ENCODE results near the gene DST. TPM values are rescaled to one million over a fixed set of nuclear protein-coding genes. Genes with fewer than 3 reads are reported as not detected.
"Not testable (repeated sequence)": the region's sequence is repeated elsewhere in the genome, so short reads cannot be mapped to it uniquely, and the experiment has no call there.

DST gene
- total RNA-seq, 1 donor from 2014 or later, result 442 TPM

GRCh38 chr6:56499095-56499494, 143.6 kb downstream of the DST start:
- TF ChIP-seq EZH2 (IDR thresholded peaks at IDR 0.05; ENCODE audit: insufficient read depth, low read length) (no peak), CTCF (IDR thresholded peaks at IDR 0.05; ENCODE audit: insufficient read depth, low read depth, low read length) (no peak)
- Histone ChIP-seq H3K27me3 (ENCODE audit: insufficient read depth, low read length) (no peaks in the 10 kb centered on the region), H4K20me1 (ENCODE audit: insufficient read depth, low read length) (no peaks in the 10 kb centered on the region), H3K36me3 (ENCODE audit: insufficient read depth, low read length) (peaks cover 42% of the 10 kb centered on the region), H3K27ac (ENCODE audit: low read depth, low read length) (no peak overlapping the region), H3K9me3 (ENCODE audit: insufficient read depth, low read depth, low read length) (no peaks in the 10 kb centered on the region), H3K9ac (ENCODE audit: low read length) (no peak overlapping the region), H2AFZ (ENCODE audit: low read depth, low read length) (no peak overlapping the region), H3K4me3 (ENCODE audit: insufficient read depth, low read depth, low read length) (no peak overlapping the region), H3K4me1 (ENCODE audit: insufficient read depth, low read length) (no peaks in the 10 kb centered on the region), H3K4me2 (ENCODE audit: low read length) (no peak overlapping the region), H3K79me2 (ENCODE audit: insufficient read depth, low read length) (no peaks in the 10 kb centered on the region)
- DNase-seq (ENCODE audit: low read depth) (no peak), FAIRE-seq (no peak)
- no peaks in the 10 kb centered on the region for H3K9me3 Mint-ChIP-seq (ENCODE audit: unreplicated experiment)
- H3K27me3 Mint-ChIP-seq (ENCODE audit: low read depth, unreplicated experiment), result no peaks in the 10 kb centered on the region
- peaks cover 8% of the 10 kb centered on the region for H3K36me3 Mint-ChIP-seq (ENCODE audit: low read depth, unreplicated experiment)
- no peak overlapping the region for H3K4me3 Mint-ChIP-seq (ENCODE audit: unreplicated experiment)
- no peaks in the 10 kb centered on the region for H3K4me1 Mint-ChIP-seq (ENCODE audit: low read depth, unreplicated experiment)
- no peak overlapping the region for H3K27ac Mint-ChIP-seq (ENCODE audit: unreplicated experiment)

GRCh38 chr6:56497691-56498090, 145.0 kb downstream of the DST start:
- TF ChIP-seq EZH2 (IDR thresholded peaks at IDR 0.05; ENCODE audit: insufficient read depth, low read length) (no peak), CTCF (IDR thresholded peaks at IDR 0.05; ENCODE audit: insufficient read depth, low read depth, low read length) (no peak)
- H3K4me3 Mint-ChIP-seq (ENCODE audit: unreplicated experiment), result no peak overlapping the region
- no peaks in the 10 kb centered on the region for H4K20me1 ChIP-seq (ENCODE audit: insufficient read depth, low read length)
- DNase-seq (ENCODE audit: low read depth) (no peak), FAIRE-seq (no peak)
- no peaks in the 10 kb centered on the region for H3K27me3 Mint-ChIP-seq (ENCODE audit: low read depth, unreplicated experiment)
- no peaks in the 10 kb centered on the region for H3K27me3 ChIP-seq (ENCODE audit: insufficient read depth, low read length)
- H3K79me2 ChIP-seq (ENCODE audit: insufficient read depth, low read length), result no peaks in the 10 kb centered on the region
- no peaks in the 10 kb centered on the region for H3K4me1 ChIP-seq (ENCODE audit: insufficient read depth, low read length)
- no peak overlapping the region for H2AFZ ChIP-seq (ENCODE audit: low read depth, low read length)
- no peak overlapping the region for H3K27ac Mint-ChIP-seq (ENCODE audit: unreplicated experiment)
- H3K36me3 ChIP-seq (ENCODE audit: insufficient read depth, low read length), result peaks cover 42% of the 10 kb centered on the region
- no peak overlapping the region for H3K27ac ChIP-seq (ENCODE audit: low read depth, low read length)
- H3K9me3 ChIP-seq (ENCODE audit: insufficient read depth, low read depth, low read length), result no peaks in the 10 kb centered on the region
- no peak overlapping the region for H3K9ac ChIP-seq (ENCODE audit: low read length)
- no peak overlapping the region for H3K4me2 ChIP-seq (ENCODE audit: low read length)
- H3K9me3 Mint-ChIP-seq (ENCODE audit: unreplicated experiment), result no peaks in the 10 kb centered on the region
- H3K36me3 Mint-ChIP-seq (ENCODE audit: low read depth, unreplicated experiment), result peaks cover 11% of the 10 kb centered on the region
- no peak overlapping the region for H3K4me3 ChIP-seq (ENCODE audit: insufficient read depth, low read depth, low read length)
- peaks cover 2% of the 10 kb centered on the region for H3K4me1 Mint-ChIP-seq (ENCODE audit: low read depth, unreplicated experiment)

GRCh38 chr6:56497240-56497639, 145.4 kb downstream of the DST start:
- H3K27me3 ChIP-seq (ENCODE audit: insufficient read depth, low read length), result no peaks in the 10 kb centered on the region
- Mint-ChIP-seq H3K27me3 (ENCODE audit: low read depth, unreplicated experiment) (no peaks in the 10 kb centered on the region), H3K4me1 (ENCODE audit: low read depth, unreplicated experiment) (peaks cover 3% of the 10 kb centered on the region), H3K4me3 (ENCODE audit: unreplicated experiment) (no peak overlapping the region), H3K27ac (ENCODE audit: unreplicated experiment) (no peak overlapping the region), H3K36me3 (ENCODE audit: low read depth, unreplicated experiment) (peaks cover 11% of the 10 kb centered on the region), H3K9me3 (ENCODE audit: unreplicated experiment) (no peaks in the 10 kb centered on the region)
- no peaks in the 10 kb centered on the region for H3K9me3 ChIP-seq (ENCODE audit: insufficient read depth, low read depth, low read length)
- no peaks in the 10 kb centered on the region for H3K79me2 ChIP-seq (ENCODE audit: insufficient read depth, low read length)
- FAIRE-seq (no peak), DNase-seq (ENCODE audit: low read depth) (no peak)
- TF ChIP-seq EZH2 (IDR thresholded peaks at IDR 0.05; ENCODE audit: insufficient read depth, low read length), result no peak
- no peak for TF ChIP-seq CTCF (IDR thresholded peaks at IDR 0.05; ENCODE audit: insufficient read depth, low read depth, low read length)
- no peak overlapping the region for H3K9ac ChIP-seq (ENCODE audit: low read length)
- peaks cover 46% of the 10 kb centered on the region for H3K36me3 ChIP-seq (ENCODE audit: insufficient read depth, low read length)
- no peak overlapping the region for H3K27ac ChIP-seq (ENCODE audit: low read depth, low read length)
- no peaks in the 10 kb centered on the region for H3K4me1 ChIP-seq (ENCODE audit: insufficient read depth, low read length)
- H2AFZ ChIP-seq (ENCODE audit: low read depth, low read length), result no peak overlapping the region
- no peak overlapping the region for H3K4me3 ChIP-seq (ENCODE audit: insufficient read depth, low read depth, low read length)
- no peaks in the 10 kb centered on the region for H4K20me1 ChIP-seq (ENCODE audit: insufficient read depth, low read length)
- no peak overlapping the region for H3K4me2 ChIP-seq (ENCODE audit: low read length)

GRCh38 chr6:56496650-56497049, 146.0 kb downstream of the DST start:
- not testable (repeated sequence) for H3K27me3 Mint-ChIP-seq (ENCODE audit: low read depth, unreplicated experiment); H3K79me2 ChIP-seq (ENCODE audit: insufficient read depth, low read length); H3K9me3 ChIP-seq (ENCODE audit: insufficient read depth, low read depth, low read length); H3K4me1 Mint-ChIP-seq (ENCODE audit: low read depth, unreplicated experiment); FAIRE-seq; H3K27ac ChIP-seq (ENCODE audit: low read depth, low read length); H3K4me3 Mint-ChIP-seq (ENCODE audit: unreplicated experiment); H3K4me3 ChIP-seq (ENCODE audit: insufficient read depth, low read depth, low read length); H3K27me3 ChIP-seq (ENCODE audit: insufficient read depth, low read length); H3K27ac Mint-ChIP-seq (ENCODE audit: unreplicated experiment); H3K9me3 Mint-ChIP-seq (ENCODE audit: unreplicated experiment); H3K4me2 ChIP-seq (ENCODE audit: low read length); H2AFZ ChIP-seq (ENCODE audit: low read depth, low read length); H3K4me1 ChIP-seq (ENCODE audit: insufficient read depth, low read length); H4K20me1 ChIP-seq (ENCODE audit: insufficient read depth, low read length); DNase-seq (ENCODE audit: low read depth); H3K9ac ChIP-seq (ENCODE audit: low read length)
- H3K36me3 ChIP-seq (ENCODE audit: insufficient read depth, low read length), result peaks cover 50% of the 10 kb centered on the region
- peaks cover 11% of the 10 kb centered on the region for H3K36me3 Mint-ChIP-seq (ENCODE audit: low read depth, unreplicated experiment)

All from astrocyte (in vitro differentiated cells and primary cell).